GM23248 (cell line): ENCODE results near the gene ABCG1.

Experiments used
- EZH2 ChIP-seq: fragments of 200-600 bp; sonication (generic); IDR thresholded peaks from 2 replicates; pipeline ENCODE4 v1.6.1; 2018; ENCODE audit warnings: antibody characterized with exemption, mild to moderate bottlenecking; ENCODE audit not compliant: insufficient read depth, poor library complexity, severe bottlenecking
- EZH2phosphoT487 ChIP-seq: fragments of 200-600 bp; sonication (generic); IDR thresholded peaks from 2 replicates; pipeline ENCODE4 v1.6.1; 2018; ENCODE audit warnings: antibody characterized with exemption, moderate library complexity, mild to moderate bottlenecking, low read depth; ENCODE audit not compliant: insufficient read depth

DNA sequence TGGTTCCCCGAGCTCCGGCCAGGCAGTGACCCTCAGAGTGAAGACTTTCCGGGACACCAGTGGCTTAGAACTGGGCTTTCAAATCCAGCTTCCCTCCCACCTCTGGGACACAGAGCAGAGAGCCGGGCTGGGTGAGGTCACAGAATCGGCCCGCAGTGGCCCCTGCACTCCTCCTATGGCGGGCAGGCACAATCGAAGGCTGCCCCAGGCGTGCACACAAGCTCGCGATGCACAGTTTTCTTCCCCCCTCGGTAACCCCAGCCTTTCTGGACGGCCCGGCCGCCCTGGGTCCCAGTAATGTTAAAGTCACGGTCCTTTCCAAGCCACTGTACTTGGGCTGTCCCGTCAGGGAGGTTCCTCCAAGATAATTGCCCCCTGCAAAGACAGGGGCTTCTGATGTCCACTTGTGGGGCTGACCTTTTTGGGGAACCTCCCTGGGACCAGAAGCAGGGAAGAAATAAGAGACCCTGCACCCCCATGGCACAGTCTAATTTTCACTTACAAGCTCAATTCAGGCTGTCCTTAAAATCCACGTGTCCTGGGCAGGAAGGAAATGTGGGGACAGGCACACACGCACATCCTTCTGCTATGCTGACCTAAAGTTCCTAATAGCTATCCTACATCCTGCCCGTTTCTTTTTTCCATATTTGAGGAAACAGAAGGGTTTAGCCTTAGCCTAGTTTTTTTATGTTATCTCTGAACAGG is 82.6 kb downstream of the ABCG1 start:
- TF ChIP-seq EZH2: no peak
- TF ChIP-seq EZH2phosphoT487: no peak
